ENCODE results near the gene REPIN1.

REPIN1 gene

GRCh38 chr7:150363872-150364271, 4.8 kb upstream of the REPIN1 start:
- DNase-seq (ENCODE audit: low read depth), result no peak
- no peak overlapping the region for H3K4me3 ChIP-seq (replicated peaks; ENCODE audit: low read depth, low read length)
- TF ChIP-seq CTCF (IDR thresholded peaks at IDR 0.05; ENCODE audit: low read length, missing control alignments), result no peak

GRCh38 chr7:150365194-150365593, 3.4 kb upstream of the REPIN1 start:
- no peak overlapping the region for H3K4me3 ChIP-seq (replicated peaks; ENCODE audit: low read depth, low read length)
- no peak for DNase-seq (ENCODE audit: low read depth)
- no peak for TF ChIP-seq CTCF (IDR thresholded peaks at IDR 0.05; ENCODE audit: low read length, missing control alignments)

GRCh38 chr7:150365673-150366398, 2.8 kb upstream of the REPIN1 start:
- no peak for DNase-seq (ENCODE audit: low read depth)
- no peak overlapping the region for H3K4me3 ChIP-seq (replicated peaks; ENCODE audit: low read depth, low read length)
- no peak for TF ChIP-seq CTCF (IDR thresholded peaks at IDR 0.05; ENCODE audit: low read length, missing control alignments)

- peak overlapping the region; percentile 86 for H3K4me3 ChIP-seq (replicated peaks; ENCODE audit: low read depth, low read length)
- DNase-seq (ENCODE audit: low read depth), result no peak
- TF ChIP-seq CTCF (IDR thresholded peaks at IDR 0.05; ENCODE audit: low read length, missing control alignments), result no peak
Observed at GRCh38 chr7:150367677-150368095, 936 bp upstream of the REPIN1 start.

- peak; percentile 67 for DNase-seq (ENCODE audit: low read depth)
- peak overlapping the region; percentile 86 for H3K4me3 ChIP-seq (replicated peaks; ENCODE audit: low read depth, low read length)
- TF ChIP-seq CTCF (IDR thresholded peaks at IDR 0.05; ENCODE audit: low read length, missing control alignments), result no peak
Observed at GRCh38 chr7:150368884-150369747, 494 bp downstream of the REPIN1 start.

GRCh38 chr7:150369748-150370501, 1.3 kb downstream of the REPIN1 start:
- DNase-seq (ENCODE audit: low read depth), result no peak
- no peak for TF ChIP-seq CTCF (IDR thresholded peaks at IDR 0.05; ENCODE audit: low read length, missing control alignments)
- peak overlapping the region; percentile 86 for H3K4me3 ChIP-seq (replicated peaks; ENCODE audit: low read depth, low read length)

Data from fibroblast of pulmonary artery (primary cell).